Heart left ventricle (tissue), 13 donors: ENCODE results near the gene PPM1L.

ENCODE experiments used
- POLR2A ChIP-seq, 2 donors: fragments of 450-650 bp; IDR thresholded peaks; one replicate each; pipeline ENCODE4 v1.6.1; 2017; ENCODE audit warnings: antibody characterized with exemption in 2 of 2, mild to moderate bottlenecking in 2 of 2, moderate library complexity in 2 of 2
- TF ChIP-seq, protein P1 (sequence below), 12 donors: fragments of 200-600 bp; sonication (generic) in 4 of 12; IDR thresholded peaks; one replicate each; pipeline versions ENCODE4 v1.5.0 to v1.8.0; 2018 to 2022; ENCODE audit warnings: antibody characterized with exemption in 12 of 12, mild to moderate bottlenecking in 5 of 12
- donor health status: ischemic (EF 13 %, LVEDD 7.1; RV severe dilation, severe dysfunction).
- donor health status: DM: no; HTN: yes; CAD: no.
- donor health status: DM: no; HTN: no; CAD: no.
- donor health status: ischemic (EF 25% LVEDD 6.9; RV normal size, moderate dysfunction).
- donor health status: ischemic (EF 25% LVEDD 5.7; RV mildly dilated, moderate dysfunction).
- donor health status: ischemic (EF 35%, LVEDD 5.7; RV mildly dilated, moderate dysfunction).
- donor health status: nonischemic (EF 11% LVEDD 7.7; RV severe dilation, severe dysfunction).
- donor health status: DM: yes; HTN: yes; CAD: no.
- donor health status: PGD.
- donor health status: ischemic (EF 29% LVEDD 5.4; RV normal size, mild dysfunction).
- donor health status: nonischemic (EF 23%, LVEDD 6.1; RV moderate dilation, normal function).

DNA sequence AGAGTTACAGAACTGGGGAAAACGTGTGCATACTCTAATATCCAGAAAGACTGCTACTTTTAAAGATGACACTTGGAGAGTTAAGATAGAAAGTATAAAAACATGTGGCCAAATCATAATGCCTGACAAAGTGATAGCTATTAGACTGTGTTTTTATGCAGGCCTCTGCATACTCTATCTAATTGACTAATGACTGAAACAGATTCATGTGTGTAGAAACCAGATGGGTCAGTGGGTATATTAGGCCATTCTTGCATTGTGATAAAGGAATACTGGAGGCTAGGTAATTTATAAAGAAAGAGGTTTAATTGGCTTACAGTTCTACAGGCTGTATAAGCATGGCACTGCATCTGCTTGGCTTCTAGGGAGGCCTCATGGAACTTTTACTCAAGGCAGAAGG, 71.5 kb downstream of the PPM1L start:
- TF ChIP-seq, protein P1, sequence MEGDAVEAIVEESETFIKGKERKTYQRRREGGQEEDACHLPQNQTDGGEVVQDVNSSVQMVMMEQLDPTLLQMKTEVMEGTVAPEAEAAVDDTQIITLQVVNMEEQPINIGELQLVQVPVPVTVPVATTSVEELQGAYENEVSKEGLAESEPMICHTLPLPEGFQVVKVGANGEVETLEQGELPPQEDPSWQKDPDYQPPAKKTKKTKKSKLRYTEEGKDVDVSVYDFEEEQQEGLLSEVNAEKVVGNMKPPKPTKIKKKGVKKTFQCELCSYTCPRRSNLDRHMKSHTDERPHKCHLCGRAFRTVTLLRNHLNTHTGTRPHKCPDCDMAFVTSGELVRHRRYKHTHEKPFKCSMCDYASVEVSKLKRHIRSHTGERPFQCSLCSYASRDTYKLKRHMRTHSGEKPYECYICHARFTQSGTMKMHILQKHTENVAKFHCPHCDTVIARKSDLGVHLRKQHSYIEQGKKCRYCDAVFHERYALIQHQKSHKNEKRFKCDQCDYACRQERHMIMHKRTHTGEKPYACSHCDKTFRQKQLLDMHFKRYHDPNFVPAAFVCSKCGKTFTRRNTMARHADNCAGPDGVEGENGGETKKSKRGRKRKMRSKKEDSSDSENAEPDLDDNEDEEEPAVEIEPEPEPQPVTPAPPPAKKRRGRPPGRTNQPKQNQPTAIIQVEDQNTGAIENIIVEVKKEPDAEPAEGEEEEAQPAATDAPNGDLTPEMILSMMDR (IDR thresholded peaks at IDR 0.05) = no peak
- TF ChIP-seq POLR2A (IDR thresholded peaks at IDR 0.05) = no peak
